Omental fat pad (tissue), 4 donors: ENCODE results near the gene CAPN14. TPM values are rescaled to one million over a fixed set of nuclear protein-coding genes. Genes with fewer than 3 reads are reported as not detected.
A peak's percentile ranks its signal among the peaks of the same experiment; 100 is the strongest.

Source experiments
- ATAC-seq: fragments of 150-250 bp; one replicate; pipeline ENCODE4 v1.9.1; 2016; ENCODE audit warnings: mild to moderate bottlenecking, moderate library complexity; ENCODE audit not compliant: low FRiP score
- DNase-seq: peaks from one replicate; pipeline ENCODE4 v3.0.0-alpha.2; 2019; ENCODE audit warnings: low spot score
- total RNA-seq, 4 donors: library from RNA; depleted of rRNA; stranded (reverse); fragments of >200 nt; gene quantifications; one replicate each; pipeline ENCODE4 v1.1.0, GENCODE V29; 2016
- TF ChIP-seq, protein P1 (sequence below), 3 donors: fragments of 450-650 bp; IDR thresholded peaks; one replicate each; pipeline ENCODE4 v1.5.1; 2016 to 2017; ENCODE audit warnings: antibody characterized with exemption in 3 of 3, mild to moderate bottlenecking in 3 of 3, moderate library complexity in 2 of 3

CAPN14 gene
- total RNA-seq, 4 donors from 2014 or later = 0.13 TPM; not detected in 3

- ATAC-seq = no peak
- no peak for DNase-seq
- TF ChIP-seq, protein P1, sequence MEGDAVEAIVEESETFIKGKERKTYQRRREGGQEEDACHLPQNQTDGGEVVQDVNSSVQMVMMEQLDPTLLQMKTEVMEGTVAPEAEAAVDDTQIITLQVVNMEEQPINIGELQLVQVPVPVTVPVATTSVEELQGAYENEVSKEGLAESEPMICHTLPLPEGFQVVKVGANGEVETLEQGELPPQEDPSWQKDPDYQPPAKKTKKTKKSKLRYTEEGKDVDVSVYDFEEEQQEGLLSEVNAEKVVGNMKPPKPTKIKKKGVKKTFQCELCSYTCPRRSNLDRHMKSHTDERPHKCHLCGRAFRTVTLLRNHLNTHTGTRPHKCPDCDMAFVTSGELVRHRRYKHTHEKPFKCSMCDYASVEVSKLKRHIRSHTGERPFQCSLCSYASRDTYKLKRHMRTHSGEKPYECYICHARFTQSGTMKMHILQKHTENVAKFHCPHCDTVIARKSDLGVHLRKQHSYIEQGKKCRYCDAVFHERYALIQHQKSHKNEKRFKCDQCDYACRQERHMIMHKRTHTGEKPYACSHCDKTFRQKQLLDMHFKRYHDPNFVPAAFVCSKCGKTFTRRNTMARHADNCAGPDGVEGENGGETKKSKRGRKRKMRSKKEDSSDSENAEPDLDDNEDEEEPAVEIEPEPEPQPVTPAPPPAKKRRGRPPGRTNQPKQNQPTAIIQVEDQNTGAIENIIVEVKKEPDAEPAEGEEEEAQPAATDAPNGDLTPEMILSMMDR (IDR thresholded peaks at IDR 0.05) = no peak
Observed at GRCh38 chr2:31147645-31148044, 69.7 kb downstream of the CAPN14 start.

GRCh38 chr2:31142110-31142509, 75.2 kb downstream of the CAPN14 start:
- no peak for ATAC-seq
- TF ChIP-seq, protein P1 (IDR thresholded peaks at IDR 0.05) = no peak
- DNase-seq = no peak

GRCh38 chr2:31141443-31142085, 75.8 kb downstream of the CAPN14 start:
- TF ChIP-seq, protein P1 (IDR thresholded peaks at IDR 0.05) = no peak
- no peak for DNase-seq
- ATAC-seq = no peak

DNA sequence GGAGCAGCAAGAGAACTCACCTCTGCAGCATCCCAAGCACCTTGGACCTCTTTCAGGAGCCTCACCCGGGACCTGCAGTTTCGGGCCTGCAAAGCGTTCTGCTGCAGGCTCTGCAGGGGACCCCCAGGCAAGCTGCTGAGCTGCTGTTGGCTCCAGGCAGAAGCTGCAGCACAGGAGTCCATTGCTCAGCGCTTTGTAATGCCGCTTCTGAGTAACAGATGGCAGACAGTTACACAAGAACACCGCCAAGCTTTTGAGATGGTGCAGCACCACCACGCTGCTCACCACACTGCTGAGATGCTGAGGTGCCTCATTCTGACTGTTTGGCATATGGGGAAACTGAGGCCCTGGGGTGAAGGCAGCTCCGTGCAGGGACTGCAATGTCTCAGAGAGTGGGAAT, 77.2 kb downstream of the CAPN14 start:
- no peak for DNase-seq
- no peak for ATAC-seq
- TF ChIP-seq, protein P1 (IDR thresholded peaks at IDR 0.05) = no peak

DNA sequence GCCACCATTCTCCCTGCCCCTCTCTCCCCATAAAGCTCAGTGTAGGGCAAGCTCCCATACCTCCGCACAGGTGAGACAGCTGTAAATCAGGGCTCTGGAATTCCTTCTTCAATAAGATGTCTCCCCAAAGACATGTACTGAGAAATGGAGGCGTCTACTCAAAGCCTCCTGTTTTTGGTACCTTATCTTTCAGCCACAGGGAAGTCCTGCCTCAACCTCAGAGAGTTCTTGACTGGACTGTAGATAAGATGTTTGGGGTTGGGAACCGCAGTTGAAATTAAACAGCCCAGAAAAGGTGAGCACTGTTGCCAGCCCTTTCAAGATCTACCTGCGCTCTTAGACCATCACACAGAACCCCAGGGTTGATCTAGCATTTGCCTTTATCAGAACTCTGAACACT, 77.6 kb downstream of the CAPN14 start:
- ATAC-seq = no peak
- no peak for DNase-seq
- TF ChIP-seq, protein P1 (IDR thresholded peaks at IDR 0.05) = no peak

DNA sequence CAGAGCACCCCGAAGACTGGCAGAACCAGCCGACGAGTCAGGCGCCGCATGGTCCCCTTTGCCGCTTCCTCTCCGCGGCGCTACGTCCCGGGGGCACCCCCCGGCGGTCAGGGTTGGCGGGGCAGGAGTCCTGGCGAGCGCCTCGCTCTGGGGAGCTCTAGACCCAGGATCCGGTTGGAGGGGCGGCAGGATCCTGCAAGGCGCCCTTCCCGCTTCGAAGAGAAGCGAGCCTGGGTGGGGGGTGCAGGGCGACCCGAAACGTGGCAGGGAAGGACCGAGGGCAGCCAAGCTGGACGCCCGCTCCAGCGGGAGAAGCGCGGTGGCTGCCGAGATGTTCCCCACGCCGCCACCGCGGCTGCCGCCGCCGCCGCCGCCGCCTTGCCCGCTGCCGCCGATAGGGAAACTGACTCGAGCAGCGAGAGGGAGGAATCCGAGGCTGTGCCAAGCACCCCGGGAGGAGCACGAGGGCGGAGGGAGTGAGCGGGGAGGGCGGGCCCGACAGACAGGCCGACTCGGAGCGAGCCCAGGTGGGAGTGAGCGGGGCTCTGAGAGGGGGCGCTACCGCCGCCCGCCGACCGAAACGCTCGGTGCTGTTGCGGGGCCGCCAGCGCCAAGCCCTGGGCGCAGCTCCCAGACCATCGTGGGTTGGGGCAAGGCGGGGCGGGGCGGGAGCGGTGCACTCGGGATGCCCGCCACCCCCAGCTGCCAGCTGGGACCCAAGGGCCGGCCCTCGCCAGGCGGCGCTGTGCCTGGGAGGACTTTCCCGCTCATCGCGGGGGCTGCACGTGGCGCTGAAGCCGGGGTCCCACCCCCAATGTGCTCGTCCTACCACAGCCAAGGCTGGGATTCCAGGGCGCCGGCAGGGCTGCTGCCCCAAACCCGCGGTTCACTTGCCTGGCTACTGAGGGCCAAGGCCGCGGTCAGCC, 79.0 kb downstream of the CAPN14 start, which contains the start of gene GALNT14:
GALNT14 (minus strand) TSS at position 404 of the 926 bp plus-strand sequence; CDS start at position 50, 354 bp downstream.
- ATAC-seq = peak; percentile 76
- TF ChIP-seq, protein P1 (IDR thresholded peaks at IDR 0.05) = peak in 1 of 3 donors; percentile 9
- no peak for DNase-seq
